GM13976 (cell line): ENCODE results near the gene MLST8.

ENCODE experiments used
- DNase-seq: peaks from one replicate; pipeline ENCODE4 v3.0.0; 2012; ENCODE audit warnings: low spot score
- in situ Hi-C: fragments of 300-500 bp; cut with MboI; formaldehyde crosslinking; loops from one replicate; pipeline ENCODE4 v1.12.0; 2022; ENCODE audit warnings: low sequenced_read_pairs, mixed read lengths, inconsistent platforms; ENCODE audit not compliant: unreplicated experiment
- TF ChIP-seq, protein P1 (sequence below): IDR thresholded peaks from 2 replicates; pipeline ENCODE4 v1.5.1; 2012; ENCODE audit warnings: borderline replicate concordance, mild to moderate bottlenecking; ENCODE audit not compliant: insufficient read depth; ENCODE audit errors: extremely low read depth, missing control alignments, control extremely low read depth

MLST8 gene

DNA sequence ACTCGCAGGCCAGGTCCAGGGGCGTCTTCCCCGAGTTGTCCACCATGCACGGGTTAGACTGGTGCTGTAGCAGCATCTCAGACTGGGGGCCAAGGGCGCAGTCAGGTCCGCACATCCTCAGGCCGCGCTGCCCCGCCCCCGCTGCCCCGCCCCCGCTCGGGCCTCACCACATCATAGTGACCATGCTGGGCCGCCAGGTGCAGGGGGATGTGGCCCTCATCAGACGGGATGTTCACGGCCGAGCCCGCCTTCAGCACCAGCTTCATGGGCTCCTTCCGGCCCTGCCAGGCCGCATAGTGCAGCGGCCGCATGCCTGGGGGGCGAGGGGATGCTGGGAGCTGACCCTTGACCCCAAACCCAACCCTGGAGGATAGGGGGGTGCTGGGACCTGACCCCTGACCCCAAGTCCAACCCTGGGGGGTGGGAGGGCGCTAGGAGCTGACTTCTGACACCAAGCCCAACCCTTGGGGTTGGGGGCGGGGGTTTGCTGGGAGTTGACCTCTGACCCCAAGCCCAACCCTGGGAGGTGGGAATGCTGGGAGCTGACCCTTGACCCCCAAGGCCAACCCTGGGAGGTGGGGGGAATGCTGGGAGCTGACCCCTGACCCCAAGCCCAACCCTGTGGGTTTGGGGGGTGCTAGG is 15.9 kb upstream of the MLST8 start:
- TF ChIP-seq, protein P1, sequence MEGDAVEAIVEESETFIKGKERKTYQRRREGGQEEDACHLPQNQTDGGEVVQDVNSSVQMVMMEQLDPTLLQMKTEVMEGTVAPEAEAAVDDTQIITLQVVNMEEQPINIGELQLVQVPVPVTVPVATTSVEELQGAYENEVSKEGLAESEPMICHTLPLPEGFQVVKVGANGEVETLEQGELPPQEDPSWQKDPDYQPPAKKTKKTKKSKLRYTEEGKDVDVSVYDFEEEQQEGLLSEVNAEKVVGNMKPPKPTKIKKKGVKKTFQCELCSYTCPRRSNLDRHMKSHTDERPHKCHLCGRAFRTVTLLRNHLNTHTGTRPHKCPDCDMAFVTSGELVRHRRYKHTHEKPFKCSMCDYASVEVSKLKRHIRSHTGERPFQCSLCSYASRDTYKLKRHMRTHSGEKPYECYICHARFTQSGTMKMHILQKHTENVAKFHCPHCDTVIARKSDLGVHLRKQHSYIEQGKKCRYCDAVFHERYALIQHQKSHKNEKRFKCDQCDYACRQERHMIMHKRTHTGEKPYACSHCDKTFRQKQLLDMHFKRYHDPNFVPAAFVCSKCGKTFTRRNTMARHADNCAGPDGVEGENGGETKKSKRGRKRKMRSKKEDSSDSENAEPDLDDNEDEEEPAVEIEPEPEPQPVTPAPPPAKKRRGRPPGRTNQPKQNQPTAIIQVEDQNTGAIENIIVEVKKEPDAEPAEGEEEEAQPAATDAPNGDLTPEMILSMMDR: no peak
- DNase-seq: no peak
- in situ Hi-C loops: no loop called here

DNA sequence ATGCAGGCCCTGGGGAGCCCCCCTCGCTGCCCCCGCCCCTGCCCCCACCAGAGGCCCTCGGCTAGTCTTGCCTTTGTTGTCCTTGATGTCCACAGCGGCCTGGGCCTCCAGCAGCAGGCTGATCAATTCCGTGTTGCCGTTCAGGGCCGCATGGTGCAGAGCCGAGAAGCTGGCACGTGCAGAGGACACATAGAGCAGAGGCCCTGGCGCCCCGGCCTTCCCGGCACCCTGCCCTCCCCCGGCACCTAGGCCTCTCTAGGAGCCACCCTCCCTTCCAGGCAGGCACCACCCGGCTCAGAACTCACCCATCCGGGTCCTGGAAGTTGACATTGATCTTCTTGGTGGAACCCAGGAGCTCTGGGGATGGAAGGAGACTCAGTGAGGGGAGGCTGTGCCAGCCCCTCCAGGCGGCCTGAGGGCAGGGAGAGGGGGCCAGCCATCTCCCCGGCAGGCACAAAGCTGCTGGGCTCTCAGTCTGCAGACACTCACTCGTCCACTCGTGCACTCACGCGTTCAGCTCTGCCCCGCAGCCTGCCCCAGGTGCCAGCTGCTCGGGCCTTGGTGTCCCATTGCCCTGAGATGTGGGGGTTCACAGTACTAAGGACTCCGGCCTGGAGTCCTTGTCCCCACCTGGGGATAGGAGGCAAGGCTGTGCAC is 15.1 kb upstream of the MLST8 start:
- no peak for DNase-seq
- TF ChIP-seq, protein P1: no peak
- in situ Hi-C loops: no loop called here

DNA sequence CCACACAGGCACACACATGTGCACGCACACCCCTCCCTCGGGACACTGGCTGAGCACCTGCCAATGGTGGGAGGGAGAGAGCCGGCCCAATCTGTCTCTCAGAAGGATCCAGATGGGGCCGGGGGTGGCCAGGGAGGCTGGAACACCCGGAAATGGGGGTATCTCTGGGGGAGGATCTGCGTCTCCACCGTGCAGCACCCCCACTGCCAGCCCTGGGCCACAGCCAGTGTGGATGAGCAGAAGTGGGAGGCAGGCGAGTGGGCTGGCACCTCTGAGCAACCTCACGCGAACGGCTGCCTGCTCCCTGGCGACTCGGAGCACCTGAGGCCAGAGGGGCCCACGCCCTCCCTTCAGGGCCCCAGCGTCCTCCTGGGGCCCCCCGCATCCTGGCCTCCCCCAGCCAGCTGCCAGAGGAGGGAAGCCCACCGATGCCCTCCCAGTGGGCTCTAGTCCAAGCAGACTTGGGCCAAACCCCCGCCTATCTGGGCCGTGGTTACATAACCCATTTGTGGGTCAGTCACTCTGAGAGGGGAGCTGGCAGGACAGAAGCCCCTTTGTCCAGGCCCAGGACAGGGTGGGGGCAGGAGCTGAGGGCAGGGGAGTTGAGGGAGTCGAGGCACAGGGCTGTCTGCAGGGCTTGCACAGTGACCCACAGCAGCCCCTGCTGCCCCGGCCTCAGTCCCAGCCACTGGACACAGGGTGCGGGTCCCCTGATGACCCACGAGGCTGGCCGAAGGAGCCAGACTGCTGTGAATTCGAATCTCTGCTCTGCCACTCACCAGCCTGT is 14.4 kb upstream of the MLST8 start:
- TF ChIP-seq, protein P1: no peak

DNA sequence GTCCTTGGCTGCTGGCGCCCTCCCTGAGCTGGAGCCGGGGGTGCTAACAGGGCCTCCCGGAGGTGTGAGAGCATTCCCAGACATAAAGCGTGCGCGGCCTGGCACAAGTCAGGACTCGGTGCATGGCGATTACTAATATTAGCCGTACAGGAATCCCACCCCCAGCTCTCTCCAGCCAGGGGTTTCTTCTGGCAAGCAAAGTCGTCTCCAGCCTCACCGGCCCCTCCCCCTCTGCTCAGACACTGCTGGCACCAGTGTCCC is 13.9 kb upstream of the MLST8 start:
- TF ChIP-seq, protein P1: no peak
- no peak for DNase-seq
- in situ Hi-C loops: no loop called here

More for the DNA sequence above, 14.4 kb upstream of the MLST8 start:
- in situ Hi-C loops: no loop called here
- no peak for DNase-seq

DNA sequence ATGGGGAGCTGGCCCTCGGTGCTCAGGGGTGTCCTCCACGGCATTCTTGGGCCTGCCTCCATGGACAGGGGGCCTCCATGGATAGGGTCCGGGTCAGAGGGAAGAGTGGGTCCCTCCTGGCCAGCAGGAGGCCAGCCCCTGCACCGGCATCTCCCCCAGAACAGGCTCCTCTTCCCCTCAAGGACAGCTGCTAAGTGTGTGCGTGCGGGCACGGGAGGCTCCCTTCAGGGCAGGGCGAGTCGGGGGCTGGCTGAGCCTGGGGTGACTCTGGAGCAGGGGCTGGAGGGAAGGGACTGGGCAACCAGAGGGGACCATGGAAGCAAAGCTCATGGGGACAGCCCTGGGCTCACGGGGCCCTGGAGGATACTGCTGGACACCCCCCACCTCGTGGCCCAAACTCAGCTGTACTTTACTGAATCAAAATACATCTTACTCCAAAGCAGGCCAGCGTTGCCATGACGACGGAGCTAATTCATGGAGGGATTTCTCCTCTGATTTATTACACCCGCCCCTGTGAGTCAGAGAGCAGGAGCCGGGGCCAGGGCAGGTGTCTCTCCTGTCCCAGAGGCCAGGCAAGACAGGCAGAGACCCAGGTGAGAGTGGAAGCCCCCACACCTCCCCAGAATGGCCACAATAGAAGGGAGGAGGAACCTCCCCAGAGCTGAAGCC is 11.0 kb upstream of the MLST8 start:
- in situ Hi-C loops: no loop called here
- no peak for DNase-seq
- TF ChIP-seq, protein P1: no peak

DNA sequence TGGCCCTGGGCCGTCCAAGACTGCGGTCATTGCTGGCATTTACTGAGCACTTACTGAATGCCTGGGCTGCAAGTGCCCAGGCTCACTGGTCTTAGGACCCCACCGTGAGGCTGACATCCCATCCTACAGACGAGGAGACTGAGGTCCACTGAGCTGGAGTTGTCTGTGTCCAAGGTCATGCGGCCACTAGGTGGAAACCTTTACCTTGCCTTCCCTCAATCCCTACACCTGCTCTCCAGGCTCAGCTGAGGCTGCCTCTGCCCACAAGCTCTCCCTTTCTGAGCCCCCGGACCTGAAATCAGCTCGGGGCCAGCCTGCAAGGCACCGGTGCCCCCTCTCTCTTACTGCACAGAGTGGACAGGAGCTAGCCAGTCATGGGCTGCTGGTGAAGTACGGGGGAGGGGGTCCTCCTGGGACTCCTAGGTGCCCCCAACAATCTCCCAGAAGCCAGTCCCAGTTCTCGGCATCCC is 10.4 kb upstream of the MLST8 start:
- TF ChIP-seq, protein P1: peak; percentile 43

More for the DNA sequence above, 10.4 kb upstream of the MLST8 start:
- DNase-seq: peak; percentile 85
- in situ Hi-C loops: no loop called here
